ENCODE data around the gene ILKAP.

Gene ILKAP

GRCh38 chr2:238166391-238167343 is 36.8 kb downstream of the ILKAP start:
- DNase-seq (ENCODE audit: low read depth in 2 of 2), result no peak

- no peak for DNase-seq (ENCODE audit: low read depth in 2 of 2)
Measured at GRCh38 chr2:238165288-238165921, 38.1 kb downstream of the ILKAP start.

- DNase-seq (ENCODE audit: low read depth in 2 of 2), result no peak
Measured at GRCh38 chr2:238164906-238165287, 38.6 kb downstream of the ILKAP start.

GRCh38 chr2:238163481-238164198 is 39.9 kb downstream of the ILKAP start:
- no peak for DNase-seq (ENCODE audit: low read depth in 2 of 2)

DNA sequence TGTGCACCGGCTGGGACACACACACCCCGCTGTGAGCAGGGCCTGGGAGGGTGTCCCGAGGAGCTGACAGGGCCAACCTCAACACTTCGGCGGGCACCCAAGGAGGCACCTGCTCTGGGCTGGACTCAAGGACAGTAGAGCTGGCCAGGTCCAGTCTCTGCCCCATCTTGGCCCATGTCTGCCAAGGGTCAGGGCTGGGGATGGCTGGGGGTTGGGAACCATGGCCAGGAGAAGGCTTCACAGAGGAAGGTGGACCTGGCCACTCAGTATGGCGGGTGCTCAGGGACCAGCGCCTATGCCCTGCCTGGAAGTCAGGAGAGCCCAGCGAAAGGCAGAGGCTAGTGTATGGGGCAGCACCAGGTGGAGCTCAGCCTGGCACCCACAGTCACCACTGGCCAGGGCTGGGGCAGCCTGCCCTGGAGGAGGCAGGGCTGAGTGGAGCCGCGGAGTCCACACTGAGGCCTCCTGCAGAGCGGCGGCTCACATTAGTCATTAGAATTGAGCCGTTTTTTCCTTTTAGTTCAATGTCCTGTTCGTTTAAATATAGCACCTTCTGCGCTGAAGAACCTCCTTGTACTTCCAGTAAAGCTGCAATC is 40.6 kb downstream of the ILKAP start:
- no peak for DNase-seq (ENCODE audit: low read depth in 2 of 2)

- DNase-seq (ENCODE audit: low read depth in 2 of 2), result no peak
Measured at GRCh38 chr2:238162251-238162845, 41.1 kb downstream of the ILKAP start.

- DNase-seq (ENCODE audit: low read depth in 2 of 2), result no peak
Measured at GRCh38 chr2:238161291-238162051, 42.0 kb downstream of the ILKAP start.

DNA sequence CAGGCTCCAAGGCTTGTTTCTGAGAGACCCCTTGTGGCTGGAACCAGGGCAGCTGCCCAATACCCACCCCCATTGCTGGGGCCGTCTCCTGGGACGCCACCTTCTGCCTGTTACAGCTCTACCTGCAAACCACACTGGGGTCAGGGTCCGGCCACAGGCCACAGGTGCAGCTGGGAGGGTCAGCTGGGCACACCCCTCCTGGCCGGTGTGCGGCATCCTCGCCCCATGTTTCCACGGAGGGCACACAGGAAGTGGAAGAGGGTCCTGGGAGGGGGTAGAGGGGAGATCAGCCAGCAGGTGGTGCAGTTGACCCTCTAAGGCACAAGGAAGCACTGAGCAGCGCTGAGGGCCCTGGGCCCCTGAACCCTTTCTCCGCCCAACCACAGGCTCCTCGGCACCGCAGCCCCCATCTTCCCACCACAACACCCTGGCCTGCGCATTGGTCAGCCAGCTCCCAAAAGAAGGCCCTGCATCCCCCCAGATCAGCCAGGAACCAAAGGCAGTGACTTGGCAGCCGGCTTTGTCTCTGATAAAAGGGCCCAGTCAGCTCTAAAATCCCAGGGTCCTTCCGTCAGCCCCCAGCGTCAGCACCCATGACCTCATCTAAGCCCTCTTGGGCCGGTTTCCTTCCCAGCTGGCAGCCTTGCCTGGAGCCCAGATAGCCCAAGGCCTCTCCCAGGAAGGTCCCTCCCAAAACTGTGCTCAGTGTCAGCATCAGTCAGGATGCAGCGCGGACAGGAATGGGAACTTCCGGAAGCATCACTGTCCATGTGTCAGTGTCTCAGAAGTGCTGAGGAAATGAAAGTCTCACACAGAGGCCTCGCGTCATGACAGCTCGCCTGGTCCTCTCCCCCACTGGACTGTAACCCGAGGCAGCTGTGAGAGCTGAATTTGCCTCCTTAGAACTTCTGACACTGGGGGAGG is 43.0 kb downstream of the ILKAP start:
- DNase-seq (ENCODE audit: low read depth in 2 of 2), result no peak

DNA sequence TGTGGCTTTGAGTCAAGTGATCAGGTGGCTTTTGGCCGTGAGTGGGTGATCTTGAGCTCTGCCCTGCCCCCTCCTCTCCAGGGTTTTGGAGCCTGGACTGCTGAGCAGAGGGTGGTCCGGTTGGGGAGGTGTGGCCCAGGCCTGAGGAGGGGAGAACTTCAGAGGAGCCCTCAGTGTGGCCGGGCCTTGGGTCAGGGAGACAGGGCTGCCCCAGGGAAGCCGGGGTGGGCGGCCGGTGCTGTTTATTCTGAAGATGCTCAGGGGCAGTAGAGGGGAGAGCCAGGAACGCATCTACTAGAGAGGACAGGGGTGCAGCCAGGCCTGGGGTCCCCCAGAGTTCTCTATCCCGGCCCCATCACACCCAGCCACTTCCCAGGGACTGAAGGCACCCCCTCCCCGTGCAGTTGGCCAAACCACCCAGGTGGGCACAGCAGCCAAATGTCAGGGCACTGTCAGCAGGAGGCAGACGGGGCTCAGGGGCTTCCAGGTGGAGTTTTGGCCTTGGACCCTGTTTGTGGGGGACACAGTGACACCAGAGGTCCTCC is 43.8 kb downstream of the ILKAP start:
- DNase-seq (ENCODE audit: low read depth in 2 of 2), result no peak

- no peak for DNase-seq (ENCODE audit: low read depth in 2 of 2)
Measured at GRCh38 chr2:238159071-238159539, 44.4 kb downstream of the ILKAP start.

- DNase-seq (ENCODE audit: low read depth in 2 of 2), result no peak
Measured at GRCh38 chr2:238158509-238159070, 44.9 kb downstream of the ILKAP start, which contains the start of gene ERFE. TSS of gene ERFE (plus strand) at chr2:238158970. CDS start at chr2:238159008, 38 bp downstream.

- DNase-seq (ENCODE audit: low read depth in 2 of 2), result no peak
Measured at GRCh38 chr2:238158018-238158508, 45.4 kb downstream of the ILKAP start.

- DNase-seq (ENCODE audit: low read depth in 2 of 2), result no peak
Measured at GRCh38 chr2:238157506-238158017, 45.9 kb downstream of the ILKAP start.

- no peak for DNase-seq (ENCODE audit: low read depth in 2 of 2)
Measured at GRCh38 chr2:238155761-238156694, 47.5 kb downstream of the ILKAP start.

DNA sequence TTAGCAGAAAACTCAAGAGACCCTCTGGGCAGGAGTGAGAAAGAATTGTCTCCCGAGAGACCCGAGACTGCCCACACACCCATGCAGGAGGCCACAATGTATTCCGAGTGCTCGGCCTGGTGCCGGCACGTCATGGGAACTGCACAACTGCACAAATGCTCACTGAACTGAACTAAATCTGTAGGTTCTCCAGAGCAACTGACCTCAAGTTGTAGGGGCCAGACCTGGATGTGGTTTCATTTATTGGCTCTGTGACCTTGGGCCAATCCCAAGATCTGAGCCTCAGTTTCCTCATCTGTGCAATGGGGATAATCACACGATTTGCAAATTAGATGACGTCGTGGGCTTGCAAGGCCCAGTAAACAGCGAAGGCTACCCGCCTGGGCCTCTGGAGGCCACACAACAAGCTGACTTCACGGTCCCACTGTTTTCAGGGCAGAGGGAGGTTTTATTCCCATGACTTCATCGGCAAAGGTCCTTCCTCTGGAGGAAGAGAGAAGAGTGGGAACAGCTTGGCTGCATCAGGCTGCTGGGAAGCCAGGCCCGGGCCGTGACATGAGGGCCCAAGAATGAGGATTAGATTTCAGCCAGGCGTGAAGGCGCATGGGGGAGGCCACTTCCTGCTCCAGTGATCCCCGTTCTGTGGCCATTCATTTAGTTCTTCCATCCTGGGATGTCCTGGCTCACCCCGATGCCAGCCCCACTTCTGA is 48.3 kb downstream of the ILKAP start:
- no peak for DNase-seq (ENCODE audit: low read depth in 2 of 2)

DNA sequence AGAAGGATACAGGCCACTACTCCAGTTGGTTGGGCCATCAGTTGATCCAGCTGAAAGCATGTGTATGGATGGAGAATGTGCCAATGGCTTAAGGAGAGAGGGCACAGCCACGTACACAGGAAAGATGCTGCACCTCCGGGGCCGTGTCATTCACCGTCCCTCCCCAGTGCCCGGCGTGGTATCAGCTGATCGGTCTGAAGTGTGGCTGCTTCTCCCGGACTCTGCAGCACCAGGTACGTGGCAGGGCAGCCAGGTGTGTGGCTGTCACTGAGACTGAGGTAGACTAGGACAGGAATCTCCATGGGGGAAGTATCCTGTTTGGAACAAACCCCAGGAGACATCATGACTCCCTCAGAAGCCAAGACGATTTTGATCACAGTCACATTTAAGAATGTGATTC is 48.9 kb downstream of the ILKAP start:
- no peak for DNase-seq (ENCODE audit: low read depth in 2 of 2)

Measured in stimulated activated CD8-positive, alpha-beta memory T cell treated with anti-CD3 and anti-CD28 coated beads, Interleukin-2, amount 100 ng/mL, for 1 hour (primary cell).